ENCODE measurements around the gene CLEC7A. TPM values are rescaled to one million over a fixed set of nuclear protein-coding genes. Genes with fewer than 3 reads are reported as not detected.

Gene CLEC7A
- total RNA-seq, 2 donors from 2014 or later, result 4.2 to 7.9 TPM

DNA sequence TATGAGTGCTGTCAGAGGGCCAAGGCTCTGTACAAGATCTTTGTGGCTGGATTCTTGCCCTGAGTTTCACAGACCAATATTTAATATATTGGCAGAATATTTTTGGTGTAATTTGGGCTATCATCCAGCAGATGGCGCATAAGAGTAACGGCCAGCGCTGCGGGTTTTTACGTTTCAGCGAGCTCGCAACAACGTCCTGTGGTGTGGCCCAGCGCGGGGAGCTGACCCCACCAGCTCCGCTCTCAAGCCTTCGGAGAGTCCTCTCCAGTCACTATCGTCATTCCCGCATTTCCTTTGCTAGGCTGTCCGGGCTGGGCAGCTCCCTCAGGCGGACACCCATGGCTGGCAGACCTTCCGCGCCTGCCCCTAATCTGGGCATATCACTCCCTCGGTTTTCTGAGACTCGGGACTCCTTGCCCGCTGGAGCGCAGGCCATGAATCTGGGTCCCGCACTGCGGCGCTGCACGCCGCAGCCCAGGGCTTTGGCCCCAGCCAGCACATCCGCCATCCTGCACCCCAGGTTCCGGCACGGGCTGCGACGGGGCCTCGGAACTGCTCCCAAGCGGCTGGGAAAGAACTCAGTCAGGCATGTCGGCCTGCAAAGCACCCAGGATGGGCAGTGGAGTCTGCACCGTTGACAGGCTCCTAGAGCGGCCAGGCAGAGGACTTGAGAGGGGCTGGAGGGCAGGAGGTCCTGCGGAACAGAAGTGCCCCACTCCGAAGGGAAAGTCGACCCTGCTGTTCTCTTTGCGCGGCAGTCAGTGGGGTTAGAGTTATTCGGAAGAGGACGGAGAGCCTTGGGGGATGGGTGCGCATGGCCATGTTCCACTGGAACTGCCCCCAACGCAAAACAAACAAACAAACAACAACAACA lies 23.5 kb upstream of the CLEC7A start:
- H3K4me3 ChIP-seq, result peak overlapping the region; percentile 57 to 64
- peak; percentile 83 for DNase-seq (ENCODE audit: low spot score)
- peaks cover 0 to 8% of the 10 kb centered on the region in 2 donors for H3K4me1 ChIP-seq
- TF ChIP-seq, protein P1, sequence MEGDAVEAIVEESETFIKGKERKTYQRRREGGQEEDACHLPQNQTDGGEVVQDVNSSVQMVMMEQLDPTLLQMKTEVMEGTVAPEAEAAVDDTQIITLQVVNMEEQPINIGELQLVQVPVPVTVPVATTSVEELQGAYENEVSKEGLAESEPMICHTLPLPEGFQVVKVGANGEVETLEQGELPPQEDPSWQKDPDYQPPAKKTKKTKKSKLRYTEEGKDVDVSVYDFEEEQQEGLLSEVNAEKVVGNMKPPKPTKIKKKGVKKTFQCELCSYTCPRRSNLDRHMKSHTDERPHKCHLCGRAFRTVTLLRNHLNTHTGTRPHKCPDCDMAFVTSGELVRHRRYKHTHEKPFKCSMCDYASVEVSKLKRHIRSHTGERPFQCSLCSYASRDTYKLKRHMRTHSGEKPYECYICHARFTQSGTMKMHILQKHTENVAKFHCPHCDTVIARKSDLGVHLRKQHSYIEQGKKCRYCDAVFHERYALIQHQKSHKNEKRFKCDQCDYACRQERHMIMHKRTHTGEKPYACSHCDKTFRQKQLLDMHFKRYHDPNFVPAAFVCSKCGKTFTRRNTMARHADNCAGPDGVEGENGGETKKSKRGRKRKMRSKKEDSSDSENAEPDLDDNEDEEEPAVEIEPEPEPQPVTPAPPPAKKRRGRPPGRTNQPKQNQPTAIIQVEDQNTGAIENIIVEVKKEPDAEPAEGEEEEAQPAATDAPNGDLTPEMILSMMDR (IDR thresholded peaks at IDR 0.05), result peak; percentile 76 to 91
- H3K36me3 ChIP-seq, result no peaks in the 10 kb centered on the region
- no peaks in the 10 kb centered on the region for H3K9me3 ChIP-seq
- no peaks in the 10 kb centered on the region for H3K27me3 ChIP-seq
- H3K27ac ChIP-seq, result peak overlapping the region; percentile 87 to 90

DNA sequence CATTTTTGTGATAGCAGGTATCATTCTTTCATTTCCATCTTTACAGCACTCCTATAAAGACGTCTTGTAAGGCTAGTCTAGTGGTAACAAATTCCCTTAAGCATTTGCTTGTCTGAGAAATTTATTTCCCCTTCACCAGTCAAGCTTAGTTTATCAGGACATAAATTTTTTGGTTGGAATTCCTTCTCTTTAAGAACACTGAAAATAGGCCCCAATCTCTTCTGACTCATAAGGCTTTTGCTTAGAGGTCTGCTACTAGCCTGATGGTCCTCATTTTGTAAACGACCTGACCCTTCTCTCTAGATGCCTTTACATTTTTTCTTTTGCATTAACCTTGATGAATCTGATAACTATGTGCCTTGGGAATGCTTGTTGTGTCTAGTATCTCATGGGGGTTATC lies 21.6 kb upstream of the CLEC7A start:
- TF ChIP-seq, protein P1 (IDR thresholded peaks at IDR 0.05), result no peak
- no peak for DNase-seq (ENCODE audit: low spot score)
- no peak overlapping the region for H3K4me3 ChIP-seq
- H3K27me3 ChIP-seq, result no peaks in the 10 kb centered on the region
- H3K4me1 ChIP-seq, result peaks cover 0 to 8% of the 10 kb centered on the region in 2 donors
- H3K27ac ChIP-seq, result no peak overlapping the region
- H3K36me3 ChIP-seq, result no peaks in the 10 kb centered on the region
- H3K9me3 ChIP-seq, result no peaks in the 10 kb centered on the region

GRCh38 chr12:10147714-10148403 lies 17.9 kb upstream of the CLEC7A start:
- Histone ChIP-seq H3K27me3 (no peaks in the 10 kb centered on the region), H3K36me3 (no peaks in the 10 kb centered on the region), H3K9me3 (no peaks in the 10 kb centered on the region), H3K4me3 (no peak overlapping the region), H3K4me1 (no peaks in the 10 kb centered on the region), H3K27ac (no peak overlapping the region)
- TF ChIP-seq, protein P1 (IDR thresholded peaks at IDR 0.05), result no peak
- no peak for DNase-seq (ENCODE audit: low spot score)

DNA sequence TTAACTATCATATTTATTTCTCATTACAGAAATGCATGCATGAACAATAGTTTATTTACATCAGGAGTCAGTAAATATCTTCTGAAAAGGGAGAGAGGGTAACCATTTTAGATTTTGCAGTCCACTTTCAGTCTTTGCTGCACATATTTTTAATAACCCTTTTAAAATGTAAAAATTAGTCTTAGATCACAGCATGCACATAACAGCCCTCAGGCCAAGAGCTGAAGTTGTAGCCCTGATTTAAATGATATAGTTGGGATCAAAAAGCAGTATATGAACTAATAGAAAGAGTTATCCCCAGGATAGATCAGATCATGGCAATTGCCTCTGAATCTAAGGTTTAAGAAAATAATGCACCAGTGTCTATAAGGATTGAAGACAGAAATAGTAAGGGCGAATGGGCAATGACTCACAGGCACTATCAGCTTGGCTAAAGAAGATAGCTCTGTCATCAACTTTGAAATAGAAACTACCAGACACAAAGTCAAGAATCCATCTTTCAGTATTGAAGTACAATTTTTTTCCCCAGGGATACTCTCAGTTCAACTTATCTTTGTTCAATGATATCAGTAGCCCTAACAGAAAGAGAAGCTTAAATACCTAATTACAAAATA lies 13.1 kb upstream of the CLEC7A start:
- TF ChIP-seq, protein P1 (IDR thresholded peaks at IDR 0.05), result no peak
- Histone ChIP-seq H3K4me1 (peaks cover 0 to 3% of the 10 kb centered on the region in 2 donors), H3K4me3 (no peak overlapping the region), H3K9me3 (no peaks in the 10 kb centered on the region), H3K36me3 (no peaks in the 10 kb centered on the region), H3K27ac (peak overlapping the region; percentile 51 to 67), H3K27me3 (no peaks in the 10 kb centered on the region)
- no peak for DNase-seq (ENCODE audit: low spot score)

DNA sequence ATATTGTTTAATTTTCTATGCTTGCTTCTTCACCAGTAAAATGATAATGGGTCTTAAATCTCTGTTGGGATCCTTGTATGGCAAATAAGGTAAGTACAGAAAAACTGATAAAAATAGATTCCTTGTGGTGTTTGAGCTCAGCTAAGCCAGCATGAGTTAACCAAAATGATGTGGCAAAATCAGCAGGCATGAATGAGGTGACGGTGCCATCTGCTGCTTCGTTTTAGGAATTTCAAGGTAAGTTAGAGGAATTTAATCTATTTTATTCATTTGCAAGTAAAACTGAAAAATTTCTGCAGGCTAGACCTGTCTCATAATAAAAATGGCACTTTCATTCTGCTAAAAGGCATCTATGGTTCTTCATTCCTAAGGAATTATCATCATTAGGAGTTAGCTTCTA lies 10.0 kb upstream of the CLEC7A start:
- TF ChIP-seq, protein P1 (IDR thresholded peaks at IDR 0.05), result peak in 1 of 2 donors; percentile 72
- DNase-seq (ENCODE audit: low spot score), result no peak

More for the DNA sequence above, 10.0 kb upstream of the CLEC7A start:
- H3K36me3 ChIP-seq, result no peaks in the 10 kb centered on the region
- H3K4me3 ChIP-seq, result no peak overlapping the region
- H3K4me1 ChIP-seq, result peaks cover 0 to 3% of the 10 kb centered on the region in 2 donors
- no peaks in the 10 kb centered on the region for H3K9me3 ChIP-seq
- H3K27me3 ChIP-seq, result no peaks in the 10 kb centered on the region
- H3K27ac ChIP-seq, result no peak overlapping the region
